GM12892 (cell line): ENCODE results near the gene ACVR1B.

Experiments
- POLR2A ChIP-seq: IDR thresholded peaks from 2 replicates; pipeline ENCODE4 v1.6.1; 2011; ENCODE audit warnings: low read depth, low read length, control low read depth
- POLR2AphosphoS5 ChIP-seq: IDR thresholded peaks from 2 replicates; pipeline ENCODE4 v1.6.1; 2011; ENCODE audit warnings: low read depth, low read length, control low read depth
- TAF1 ChIP-seq: IDR thresholded peaks from 2 replicates; pipeline ENCODE4 v1.6.1; 2011; ENCODE audit warnings: low read depth, mild to moderate bottlenecking, control low read depth, low read length, borderline replicate concordance

GRCh38 chr12:51922146-51922545 is 29.4 kb upstream of the ACVR1B start:
- TF ChIP-seq TAF1 (no peak), POLR2A (no peak), POLR2AphosphoS5 (no peak)
